HepG2 (cell line): ENCODE data around the gene PPP1CC. TPM values are rescaled to one million over a fixed set of nuclear protein-coding genes. Genes with fewer than 3 reads are reported as not detected.
A peak's percentile ranks its signal among the peaks of the same experiment; 100 is the strongest.

Source experiments
- GFI1 ChIP-seq: sonication (generic); formaldehyde crosslinking; IDR thresholded peaks from 2 replicates; pipeline ENCODE4 v1.5.0; 2020; ENCODE audit warnings: missing genetic modification reagents, mild to moderate bottlenecking, borderline replicate concordance
- KDM5B ChIP-seq: sonication (generic); formaldehyde crosslinking; IDR thresholded peaks from 2 replicates; pipeline ENCODE4 v1.4.0; 2020; ENCODE audit warnings: missing genetic modification reagents, mild to moderate bottlenecking, borderline replicate concordance
- MIER3 ChIP-seq: IDR thresholded peaks from 2 replicates; pipeline ENCODE4 v1.6.1; 2016; ENCODE audit warnings: missing compliant biosample characterization, borderline replicate concordance
- NFKBIZ ChIP-seq: IDR thresholded peaks from 2 replicates; pipeline ENCODE4 v1.6.1; 2018; ENCODE audit warnings: missing genetic modification reagents, missing compliant biosample characterization
- RAD21 ChIP-seq: fragments of 450-650 bp; formaldehyde crosslinking; IDR thresholded peaks from 2 replicates; pipeline ENCODE4 v1.5.0; 2020; ENCODE audit warnings: mild to moderate bottlenecking
- RXRA ChIP-seq: sonication (generic); formaldehyde crosslinking; IDR thresholded peaks from 2 replicates; pipeline ENCODE4 v1.5.1; 2020; ENCODE audit warnings: missing genetic modification reagents
- SIN3A ChIP-seq: IDR thresholded peaks from 2 replicates; pipeline ENCODE4 v1.6.1; 2011; ENCODE audit warnings: low read depth, mild to moderate bottlenecking, control low read depth, low read length, borderline replicate concordance
- SKI ChIP-seq: fragments of 450-650 bp; IDR thresholded peaks from one replicate; pipeline ENCODE4 v1.6.1; 2018; ENCODE audit warnings: mild to moderate bottlenecking; ENCODE audit not compliant: partially characterized antibody
- ZBTB3 ChIP-seq: sonication (generic); formaldehyde crosslinking; IDR thresholded peaks from 2 replicates; pipeline ENCODE4 v1.4.0; 2020; ENCODE audit warnings: low read depth, mild to moderate bottlenecking, moderate library complexity, missing genetic modification reagents, borderline replicate concordance
- ZFP1 ChIP-seq: IDR thresholded peaks from 2 replicates; pipeline ENCODE4 v1.6.1; 2016
- ZKSCAN5 ChIP-seq: sonication (generic); formaldehyde crosslinking; IDR thresholded peaks from 2 replicates; pipeline ENCODE4 v1.5.1; 2020; ENCODE audit warnings: mild to moderate bottlenecking, missing genetic modification reagents
- ZNF556 ChIP-seq: sonication (generic); formaldehyde crosslinking; IDR thresholded peaks from 2 replicates; pipeline ENCODE4 v1.4.0; 2020; ENCODE audit warnings: mild to moderate bottlenecking, missing genetic modification reagents, borderline replicate concordance
- ZNF709 ChIP-seq: sonication (generic); formaldehyde crosslinking; IDR thresholded peaks from 2 replicates; pipeline ENCODE4 v1.5.0; 2020; ENCODE audit warnings: mild to moderate bottlenecking, missing genetic modification reagents
- polyA plus RNA-seq, 8 experiments: library from polyadenylated mRNA; depleted of rRNA in 3 of 8; stranded (reverse) in 7 of 8; unstranded in 1 of 8; fragments of >200 nt; fragmentation: Illumina TruSeq in 4 of 8; extraction: Trizol in 4 of 8; gene quantifications; 2 replicates each; pipeline versions ENCODE4 v1.2.1 to v1.2.3, GENCODE V29; 2011 to 2016; ENCODE audit warnings: low read depth in 4 of 8, missing spikeins in 1 of 8, mixed read lengths in 1 of 8; ENCODE audit not compliant: insufficient read depth in 1 of 8
- total RNA-seq, 5 experiments: library from RNA; depleted of rRNA; stranded (reverse); fragments of >200 nt; fragmentation: Illumina TruSeq; extraction: Trizol; gene quantifications; 2 replicates each; pipeline ENCODE4 v1.2.3, GENCODE V29; 2016; ENCODE audit warnings: low read depth in 1 of 5
- TF ChIP-seq, protein P1 (sequence below): sonication (generic); formaldehyde crosslinking; IDR thresholded peaks from 2 replicates; pipeline ENCODE4 v1.4.0; 2020; ENCODE audit warnings: missing genetic modification reagents
- TF ChIP-seq, protein P2 (sequence below): sonication (generic); formaldehyde crosslinking; IDR thresholded peaks from 2 replicates; pipeline ENCODE4 v1.4.0; 2020; ENCODE audit warnings: mild to moderate bottlenecking, missing genetic modification reagents
- TF ChIP-seq, protein P3 (sequence below), 2 experiments: fragments of 450-650 bp in 1 of 2; sonication (generic) in 1 of 2; formaldehyde crosslinking; IDR thresholded peaks; 2 replicates each; pipeline versions ENCODE4 v1.5.0 to v1.8.0; 2020 to 2022; ENCODE audit warnings: mild to moderate bottlenecking in 1 of 2, missing genetic modification reagents in 1 of 2
- TF ChIP-seq, protein P4 (sequence below): fragments of 450-650 bp; IDR thresholded peaks from 2 replicates; pipeline ENCODE4 v1.6.1; 2016
- TF ChIP-seq, protein P5 (sequence below): sonication (generic); formaldehyde crosslinking; IDR thresholded peaks from 2 replicates; pipeline ENCODE4 v1.4.0; 2020; ENCODE audit warnings: mild to moderate bottlenecking, missing genetic modification reagents

Gene PPP1CC
- total and polyA plus RNA-seq, 2 of the 13 experiments (the other 11 are each of a cell fraction or from before 2014, with no cell fraction given): 178 to 187 TPM

DNA sequence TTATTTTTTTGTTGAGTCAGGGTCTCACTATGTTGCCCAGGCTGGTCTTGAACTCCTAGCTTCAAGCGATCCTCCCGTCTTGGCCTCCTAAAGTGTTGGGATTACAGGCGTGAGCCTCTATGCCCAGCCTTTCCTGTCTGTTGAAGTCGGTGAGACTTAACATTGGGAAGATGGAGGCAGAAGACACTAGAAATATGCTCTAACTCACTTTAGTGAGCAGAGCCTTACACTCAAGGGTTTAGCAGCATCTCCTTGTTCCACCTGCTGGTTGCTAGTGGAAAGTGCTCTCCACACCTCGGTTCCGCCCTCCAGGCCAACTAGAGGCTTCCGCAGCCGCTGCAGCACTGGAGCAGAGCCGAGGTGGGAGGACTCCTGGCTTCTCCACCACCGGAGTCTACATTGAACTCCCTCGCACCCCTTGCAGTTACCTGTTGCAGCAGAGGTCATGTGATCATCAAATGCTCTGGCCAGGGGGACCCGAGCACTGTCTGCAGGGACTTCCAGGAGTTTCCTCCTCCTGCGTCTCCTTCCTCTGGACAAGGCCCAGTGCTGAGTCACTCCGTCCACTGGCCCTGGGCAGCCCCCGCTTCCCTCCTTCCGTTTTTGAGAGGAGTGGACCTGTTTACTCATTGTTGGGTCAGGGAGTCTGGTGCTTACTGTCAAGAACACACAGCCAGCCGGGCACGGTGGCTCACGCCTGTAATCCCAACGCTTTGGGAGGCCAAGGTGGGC is 44.4 kb downstream of the PPP1CC start (continued):
- no peak for TF ChIP-seq GFI1 (CRISPR knock-in tag)
- no peak for TF ChIP-seq NFKBIZ
- TF ChIP-seq RXRA (CRISPR knock-in tag): peak; percentile 31; the same call in 1 of the 2 replicates
- 0 out of 2 replicates have a peak, but pooled peaks have one; percentile 26 for TF ChIP-seq SIN3A
- peak; percentile 58; the same call in 1 of the 2 replicates for TF ChIP-seq RAD21 (CRISPR knock-in tag)
- no peak for TF ChIP-seq ZNF556 (CRISPR knock-in tag)
- TF ChIP-seq, protein P1, sequence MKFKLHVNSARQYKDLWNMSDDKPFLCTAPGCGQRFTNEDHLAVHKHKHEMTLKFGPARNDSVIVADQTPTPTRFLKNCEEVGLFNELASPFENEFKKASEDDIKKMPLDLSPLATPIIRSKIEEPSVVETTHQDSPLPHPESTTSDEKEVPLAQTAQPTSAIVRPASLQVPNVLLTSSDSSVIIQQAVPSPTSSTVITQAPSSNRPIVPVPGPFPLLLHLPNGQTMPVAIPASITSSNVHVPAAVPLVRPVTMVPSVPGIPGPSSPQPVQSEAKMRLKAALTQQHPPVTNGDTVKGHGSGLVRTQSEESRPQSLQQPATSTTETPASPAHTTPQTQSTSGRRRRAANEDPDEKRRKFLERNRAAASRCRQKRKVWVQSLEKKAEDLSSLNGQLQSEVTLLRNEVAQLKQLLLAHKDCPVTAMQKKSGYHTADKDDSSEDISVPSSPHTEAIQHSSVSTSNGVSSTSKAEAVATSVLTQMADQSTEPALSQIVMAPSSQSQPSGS (CRISPR knock-in tag): no peak
- TF ChIP-seq, protein P2, sequence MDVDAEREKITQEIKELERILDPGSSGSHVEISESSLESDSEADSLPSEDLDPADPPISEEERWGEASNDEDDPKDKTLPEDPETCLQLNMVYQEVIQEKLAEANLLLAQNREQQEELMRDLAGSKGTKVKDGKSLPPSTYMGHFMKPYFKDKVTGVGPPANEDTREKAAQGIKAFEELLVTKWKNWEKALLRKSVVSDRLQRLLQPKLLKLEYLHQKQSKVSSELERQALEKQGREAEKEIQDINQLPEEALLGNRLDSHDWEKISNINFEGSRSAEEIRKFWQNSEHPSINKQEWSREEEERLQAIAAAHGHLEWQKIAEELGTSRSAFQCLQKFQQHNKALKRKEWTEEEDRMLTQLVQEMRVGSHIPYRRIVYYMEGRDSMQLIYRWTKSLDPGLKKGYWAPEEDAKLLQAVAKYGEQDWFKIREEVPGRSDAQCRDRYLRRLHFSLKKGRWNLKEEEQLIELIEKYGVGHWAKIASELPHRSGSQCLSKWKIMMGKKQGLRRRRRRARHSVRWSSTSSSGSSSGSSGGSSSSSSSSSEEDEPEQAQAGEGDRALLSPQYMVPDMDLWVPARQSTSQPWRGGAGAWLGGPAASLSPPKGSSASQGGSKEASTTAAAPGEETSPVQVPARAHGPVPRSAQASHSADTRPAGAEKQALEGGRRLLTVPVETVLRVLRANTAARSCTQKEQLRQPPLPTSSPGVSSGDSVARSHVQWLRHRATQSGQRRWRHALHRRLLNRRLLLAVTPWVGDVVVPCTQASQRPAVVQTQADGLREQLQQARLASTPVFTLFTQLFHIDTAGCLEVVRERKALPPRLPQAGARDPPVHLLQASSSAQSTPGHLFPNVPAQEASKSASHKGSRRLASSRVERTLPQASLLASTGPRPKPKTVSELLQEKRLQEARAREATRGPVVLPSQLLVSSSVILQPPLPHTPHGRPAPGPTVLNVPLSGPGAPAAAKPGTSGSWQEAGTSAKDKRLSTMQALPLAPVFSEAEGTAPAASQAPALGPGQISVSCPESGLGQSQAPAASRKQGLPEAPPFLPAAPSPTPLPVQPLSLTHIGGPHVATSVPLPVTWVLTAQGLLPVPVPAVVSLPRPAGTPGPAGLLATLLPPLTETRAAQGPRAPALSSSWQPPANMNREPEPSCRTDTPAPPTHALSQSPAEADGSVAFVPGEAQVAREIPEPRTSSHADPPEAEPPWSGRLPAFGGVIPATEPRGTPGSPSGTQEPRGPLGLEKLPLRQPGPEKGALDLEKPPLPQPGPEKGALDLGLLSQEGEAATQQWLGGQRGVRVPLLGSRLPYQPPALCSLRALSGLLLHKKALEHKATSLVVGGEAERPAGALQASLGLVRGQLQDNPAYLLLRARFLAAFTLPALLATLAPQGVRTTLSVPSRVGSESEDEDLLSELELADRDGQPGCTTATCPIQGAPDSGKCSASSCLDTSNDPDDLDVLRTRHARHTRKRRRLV (CRISPR knock-in tag): no peak
- TF ChIP-seq ZBTB3 (CRISPR knock-in tag): no peak
- no peak for TF ChIP-seq ZKSCAN5 (CRISPR knock-in tag)
- TF ChIP-seq SKI: no peak
- TF ChIP-seq, protein P3, sequence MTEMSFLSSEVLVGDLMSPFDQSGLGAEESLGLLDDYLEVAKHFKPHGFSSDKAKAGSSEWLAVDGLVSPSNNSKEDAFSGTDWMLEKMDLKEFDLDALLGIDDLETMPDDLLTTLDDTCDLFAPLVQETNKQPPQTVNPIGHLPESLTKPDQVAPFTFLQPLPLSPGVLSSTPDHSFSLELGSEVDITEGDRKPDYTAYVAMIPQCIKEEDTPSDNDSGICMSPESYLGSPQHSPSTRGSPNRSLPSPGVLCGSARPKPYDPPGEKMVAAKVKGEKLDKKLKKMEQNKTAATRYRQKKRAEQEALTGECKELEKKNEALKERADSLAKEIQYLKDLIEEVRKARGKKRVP (CRISPR knock-in tag; IDR thresholded peaks at IDR 0.05): no peak
- TF ChIP-seq ZFP1 (CRISPR knock-in tag): no peak
- TF ChIP-seq MIER3 (CRISPR knock-in tag): no peak
- no peak for TF ChIP-seq ZNF709 (CRISPR knock-in tag)
- TF ChIP-seq, protein P4, sequence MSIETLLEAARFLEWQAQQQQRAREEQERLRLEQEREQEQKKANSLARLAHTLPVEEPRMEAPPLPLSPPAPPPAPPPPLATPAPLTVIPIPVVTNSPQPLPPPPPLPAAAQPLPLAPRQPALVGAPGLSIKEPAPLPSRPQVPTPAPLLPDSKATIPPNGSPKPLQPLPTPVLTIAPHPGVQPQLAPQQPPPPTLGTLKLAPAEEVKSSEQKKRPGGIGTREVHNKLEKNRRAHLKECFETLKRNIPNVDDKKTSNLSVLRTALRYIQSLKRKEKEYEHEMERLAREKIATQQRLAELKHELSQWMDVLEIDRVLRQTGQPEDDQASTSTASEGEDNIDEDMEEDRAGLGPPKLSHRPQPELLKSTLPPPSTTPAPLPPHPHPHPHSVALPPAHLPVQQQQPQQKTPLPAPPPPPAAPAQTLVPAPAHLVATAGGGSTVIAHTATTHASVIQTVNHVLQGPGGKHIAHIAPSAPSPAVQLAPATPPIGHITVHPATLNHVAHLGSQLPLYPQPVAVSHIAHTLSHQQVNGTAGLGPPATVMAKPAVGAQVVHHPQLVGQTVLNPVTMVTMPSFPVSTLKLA: no peak
- TF ChIP-seq KDM5B (CRISPR knock-in tag): no peak
- TF ChIP-seq, protein P5, sequence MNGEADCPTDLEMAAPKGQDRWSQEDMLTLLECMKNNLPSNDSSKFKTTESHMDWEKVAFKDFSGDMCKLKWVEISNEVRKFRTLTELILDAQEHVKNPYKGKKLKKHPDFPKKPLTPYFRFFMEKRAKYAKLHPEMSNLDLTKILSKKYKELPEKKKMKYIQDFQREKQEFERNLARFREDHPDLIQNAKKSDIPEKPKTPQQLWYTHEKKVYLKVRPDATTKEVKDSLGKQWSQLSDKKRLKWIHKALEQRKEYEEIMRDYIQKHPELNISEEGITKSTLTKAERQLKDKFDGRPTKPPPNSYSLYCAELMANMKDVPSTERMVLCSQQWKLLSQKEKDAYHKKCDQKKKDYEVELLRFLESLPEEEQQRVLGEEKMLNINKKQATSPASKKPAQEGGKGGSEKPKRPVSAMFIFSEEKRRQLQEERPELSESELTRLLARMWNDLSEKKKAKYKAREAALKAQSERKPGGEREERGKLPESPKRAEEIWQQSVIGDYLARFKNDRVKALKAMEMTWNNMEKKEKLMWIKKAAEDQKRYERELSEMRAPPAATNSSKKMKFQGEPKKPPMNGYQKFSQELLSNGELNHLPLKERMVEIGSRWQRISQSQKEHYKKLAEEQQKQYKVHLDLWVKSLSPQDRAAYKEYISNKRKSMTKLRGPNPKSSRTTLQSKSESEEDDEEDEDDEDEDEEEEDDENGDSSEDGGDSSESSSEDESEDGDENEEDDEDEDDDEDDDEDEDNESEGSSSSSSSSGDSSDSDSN (CRISPR knock-in tag): peak; percentile 40; the same call in 1 of the 2 replicates
